Endometrial microvascular endothelial cells (primary cell): ENCODE data around the gene IFRD2. TPM values are rescaled to one million over a fixed set of nuclear protein-coding genes. Genes with fewer than 3 reads are reported as not detected.

Source experiments
- in situ Hi-C: cut with HindIII; loops from 2 replicates; pipeline ENCODE4 v1.10.0; 2017; ENCODE audit warnings: low sequenced_read_pairs, low pct_unique_long_range_greater_than_20kb; ENCODE audit errors: inconsistent ontology term
- total RNA-seq: library from RNA; depleted of rRNA; stranded (reverse); fragments of >200 nt; gene quantifications from one replicate; pipeline ENCODE4 v1.2.3, GENCODE V29; 2015; ENCODE audit errors: inconsistent ontology term

Gene IFRD2
- total RNA-seq: 188 TPM

GRCh38 chr3:50292159-50293078 is at the start of gene IFRD2:
Gene IFRD2 (minus strand): TSS chr3:50292429. CDS start chr3:50292274, 155 bp downstream.
- in situ Hi-C loops: no loop called here

- in situ Hi-C loops: no loop called here
Observed at GRCh38 chr3:50341537-50341936, 49.3 kb upstream of the IFRD2 start.

GRCh38 chr3:50340448-50341329 is 48.5 kb upstream of the IFRD2 start, which contains the start of gene RASSF1:
Gene RASSF1 (minus strand): TSS chr3:50340836. CDS start chr3:50340805, 31 bp downstream.
- in situ Hi-C loops: no loop called here

GRCh38 chr3:50340147-50340447 is 47.9 kb upstream of the IFRD2 start:
- in situ Hi-C loops: no loop called here

- in situ Hi-C loops: loop anchor here (10.0 kb wide), 1 partner anchor 95 kb away; no protein-coding TSS in a partner anchor
Observed at GRCh38 chr3:50339485-50340146, 47.4 kb upstream of the IFRD2 start.

- in situ Hi-C loops: loop anchor here (10.0 kb wide), 1 partner anchor 94 kb away; no protein-coding TSS in a partner anchor
Observed at GRCh38 chr3:50338965-50339364, 46.7 kb upstream of the IFRD2 start.

- in situ Hi-C loops: loop anchor here (10.0 kb wide), 1 partner anchor 93 kb away; no protein-coding TSS in a partner anchor
Observed at GRCh38 chr3:50337175-50337861, 45.1 kb upstream of the IFRD2 start.

GRCh38 chr3:50336452-50337174 is 44.4 kb upstream of the IFRD2 start:
- in situ Hi-C loops: loop anchor here (10.0 kb wide), 1 partner anchor 92 kb away; no protein-coding TSS in a partner anchor

GRCh38 chr3:50334339-50335075 is 42.3 kb upstream of the IFRD2 start:
- in situ Hi-C loops: loop anchor here (10.0 kb wide), 1 partner anchor 90 kb away; no protein-coding TSS in a partner anchor

- in situ Hi-C loops: loop anchor here (10.0 kb wide), 1 partner anchor 89 kb away; no protein-coding TSS in a partner anchor
Observed at GRCh38 chr3:50333744-50334328, 41.6 kb upstream of the IFRD2 start.

- in situ Hi-C loops: loop anchor here (10.0 kb wide), 1 partner anchor 87 kb away; no protein-coding TSS in a partner anchor
Observed at GRCh38 chr3:50331364-50331907, 39.2 kb upstream of the IFRD2 start.

GRCh38 chr3:50330330-50330729 is 38.1 kb upstream of the IFRD2 start:
- in situ Hi-C loops: loop anchor here (10.0 kb wide), 1 partner anchor 86 kb away; no protein-coding TSS in a partner anchor

GRCh38 chr3:50327943-50328691 is 35.9 kb upstream of the IFRD2 start, which contains the start of gene TUSC2:
Gene TUSC2 (minus strand): TSS chr3:50328223. CDS start chr3:50328099, 124 bp downstream.
- in situ Hi-C loops: no loop called here

- in situ Hi-C loops: no loop called here
Observed at GRCh38 chr3:50327129-50327528, 34.9 kb upstream of the IFRD2 start.

- in situ Hi-C loops: no loop called here
Observed at GRCh38 chr3:50326182-50326541, 33.9 kb upstream of the IFRD2 start.
